IMR-90 (cell line): ENCODE data around the gene IFIT5. TPM values are rescaled to one million over a fixed set of nuclear protein-coding genes. Genes with fewer than 3 reads are reported as not detected.
"Not testable (repeated sequence)": the region's sequence is repeated elsewhere in the genome, so short reads cannot be mapped to it uniquely, and the experiment has no call there.

Source experiments
- ATAC-seq: fragments of 200-7000 bp; cut with Tn5 transposase; 2 replicates; pipeline ENCODE4 v1.9.1; 2020; ENCODE audit warnings: low read depth, mild to moderate bottlenecking, moderate library complexity
- BruUV-seq: library from RNA; stranded (reverse); fragments of 400-500 nt; replicated peaks from 2 replicates; lab custom pipeline; 2021; lab: Mats Ljungman, UMichigan
- CTCF ChIA-PET: fragments of 300-600 bp; formaldehyde crosslinking; extraction: SDS; loops from one replicate; lab custom pipeline; 2021; ENCODE audit warnings: antibody characterized with exemption; lab: Yijun Ruan, JAX
- POLR2A ChIA-PET: fragments of 300-600 bp; sonication (Branson Sonifier 250); formaldehyde crosslinking; loops from one replicate; lab custom pipeline; 2022; ENCODE audit warnings: antibody characterized with exemption; ENCODE audit not compliant: unreplicated experiment; lab: Charles Lee
- DNase-seq: peaks from one replicate; pipeline ENCODE4 v3.0.0; 2013
- H2AFZ ChIP-seq: replicated peaks from 2 replicates; pipeline ENCODE3; 2013; ENCODE audit warnings: low read length, mild to moderate bottlenecking; ENCODE audit not compliant: poor library complexity
- H2AK5ac ChIP-seq: 2 replicates; pipeline ENCODE4 v1.6.1; 2013; ENCODE audit warnings: low read depth, low read length, inconsistent platforms
- H2AK9ac ChIP-seq: replicated peaks from 2 replicates; pipeline ENCODE3; 2013; ENCODE audit warnings: mild to moderate bottlenecking, low read depth, low read length, moderate library complexity; ENCODE audit not compliant: poor library complexity
- H2BK120ac ChIP-seq: 2 replicates; pipeline ENCODE4 v1.6.1; 2013; ENCODE audit warnings: low read depth, low read length, inconsistent platforms
- H2BK15ac ChIP-seq: 3 replicates; pipeline ENCODE4 v1.6.1; 2013; ENCODE audit warnings: low read depth, low read length, inconsistent platforms
- H2BK20ac ChIP-seq: 2 replicates; pipeline ENCODE4 v1.6.1; 2013; ENCODE audit warnings: low read depth, mild to moderate bottlenecking, inconsistent platforms, low read length, moderate library complexity
- H2BK5ac ChIP-seq: 2 replicates; pipeline ENCODE4 v1.6.1; 2013; ENCODE audit warnings: mild to moderate bottlenecking, low read depth, low read length, inconsistent platforms; ENCODE audit not compliant: poor library complexity, severe bottlenecking
- H3K14ac ChIP-seq: replicated peaks from 2 replicates; pipeline ENCODE4 v1.6.1; 2013; ENCODE audit warnings: low read depth, low read length, inconsistent platforms
- H3K18ac ChIP-seq: 2 replicates; pipeline ENCODE4 v1.6.1; 2013; ENCODE audit warnings: low read depth, low read length, control low read depth
- H3K23ac ChIP-seq: 2 replicates; pipeline ENCODE4 v1.6.1; 2013; ENCODE audit warnings: low read depth, low read length, inconsistent platforms
- H3K27ac ChIP-seq: 2 replicates; pipeline ENCODE4 v1.5.1; 2013; ENCODE audit warnings: mild to moderate bottlenecking, control low read depth, low read length; ENCODE audit not compliant: insufficient read depth
- H3K27me3 ChIP-seq: 2 replicates; pipeline ENCODE4 v1.6.1; 2013; ENCODE audit warnings: low read length; ENCODE audit not compliant: control insufficient read depth, insufficient read depth
- H3K36me3 ChIP-seq: 2 replicates; pipeline ENCODE4 v1.6.1; 2013; ENCODE audit warnings: low read length, mixed read lengths; ENCODE audit not compliant: control insufficient read depth, insufficient read depth
- H3K4ac ChIP-seq: 2 replicates; pipeline ENCODE4 v1.6.1; 2013; ENCODE audit warnings: low read depth, low read length, inconsistent platforms
- H3K4me1 ChIP-seq: 2 replicates; pipeline ENCODE4 v1.6.1; 2013; ENCODE audit warnings: low read length, mixed read lengths; ENCODE audit not compliant: control insufficient read depth, insufficient read depth
- H3K4me2 ChIP-seq: 2 replicates; pipeline ENCODE4 v1.6.1; 2013; ENCODE audit warnings: low read depth, mild to moderate bottlenecking, control low read depth, low read length, moderate library complexity
- H3K4me3 ChIP-seq: 2 replicates; pipeline ENCODE4 v1.5.1; 2013; ENCODE audit warnings: low read depth, mild to moderate bottlenecking, control low read depth, low read length, moderate library complexity; ENCODE audit not compliant: insufficient read depth
- H3K56ac ChIP-seq: 2 replicates; pipeline ENCODE4 v1.6.1; 2013; ENCODE audit warnings: low read length, inconsistent platforms; ENCODE audit not compliant: insufficient read depth; ENCODE audit errors: extremely low read depth
- H3K79me1 ChIP-seq, 2 experiments: 2 replicates each; pipeline ENCODE4 v1.6.1; 2013; ENCODE audit warnings: low read length in 2 of 2, inconsistent platforms in 1 of 2, low read depth in 1 of 2
- H3K9ac ChIP-seq: 2 replicates; pipeline ENCODE4 v1.6.1; 2013; ENCODE audit warnings: low read depth, low read length, control low read depth
- H3K9me1 ChIP-seq: 2 replicates; pipeline ENCODE4 v1.6.1; 2013; ENCODE audit warnings: low read length, inconsistent platforms; ENCODE audit not compliant: insufficient read depth
- H3K9me3 ChIP-seq: 2 replicates; pipeline ENCODE4 v1.6.1; 2013; ENCODE audit warnings: low read length; ENCODE audit not compliant: control insufficient read depth, insufficient read depth
- H4K20me1 ChIP-seq: 2 replicates; pipeline ENCODE4 v1.6.1; 2013; ENCODE audit warnings: low read length, inconsistent platforms; ENCODE audit not compliant: insufficient read depth
- H4K5ac ChIP-seq: 2 replicates; pipeline ENCODE4 v1.6.1; 2013; ENCODE audit warnings: mild to moderate bottlenecking, low read depth, low read length, control low read depth
- H4K8ac ChIP-seq, 2 experiments: 2 replicates each; pipeline ENCODE4 v1.6.1; 2013; ENCODE audit warnings: low read depth in 2 of 2, low read length in 2 of 2, control low read depth in 1 of 2, inconsistent platforms in 1 of 2
- H4K91ac ChIP-seq: 2 replicates; pipeline ENCODE4 v1.6.1; 2013; ENCODE audit warnings: low read depth, low read length, inconsistent platforms; ENCODE audit not compliant: insufficient read depth
- MAFK ChIP-seq: IDR thresholded peaks from 2 replicates; pipeline ENCODE4 v1.6.1; 2012; ENCODE audit warnings: low read depth, low read length, improper control_type of control experiment
- WGBS, 2 experiments: methylation state at CpG; one replicate each; pipeline versions ENCODE4 v1.1.5 to v1.1.7; 2013; ENCODE audit warnings: missing lambda C conversion rate in 2 of 2; ENCODE audit not compliant: insufficient read length in 1 of 2; ENCODE audit errors: extremely low coverage in 2 of 2; 5-methylcytosine and 5-hydroxymethylcytosine counted together
- dilution Hi-C: fragments of 300-500 bp; cut with HindIII; formaldehyde crosslinking; loops from one replicate; pipeline ENCODE4 v1.14.3; 2018; ENCODE audit warnings: low sequenced_read_pairs; ENCODE audit not compliant: unreplicated experiment
- in situ Hi-C: fragments of 300-500 bp; cut with MboI; formaldehyde crosslinking; loops from 3 replicates; pipeline ENCODE4 v1.14.3; 2019; ENCODE audit warnings: low sequenced_read_pairs, inconsistent platforms, mixed read lengths
- intact Hi-C: fragments of 100-400 bp; cut with micrococcal nuclease; formaldehyde crosslinking; loops from 2 replicates; pipeline ENCODE4 v1.10.0; 2022
- polyA plus RNA-seq, 3 experiments: library from polyadenylated mRNA; depleted of rRNA; stranded (reverse); fragments of >200 nt; gene quantifications; 2 replicates each; pipeline ENCODE4 v1.2.3, GENCODE V29; 2012; ENCODE audit warnings: low replicate concordance in 1 of 3
- total RNA-seq: library from RNA; depleted of rRNA; stranded (reverse); fragments of >200 nt; gene quantifications from 2 replicates; pipeline ENCODE4 v1.2.3, GENCODE V29; 2012

Gene IFIT5
- total and polyA plus RNA-seq, 2 of the 4 experiments (the other 2 are of a cell fraction) = 5.2 to 18.1 TPM

- H2AK9ac ChIP-seq, in situ Hi-C loops, H2BK5ac ChIP-seq, H3K18ac ChIP-seq, H3K27me3 ChIP-seq, H3K4me3 ChIP-seq, H3K14ac ChIP-seq, ATAC-seq, BruUV-seq, H3K36me3 ChIP-seq, H4K8ac ChIP-seq, H2BK120ac ChIP-seq, DNase-seq, H2BK20ac ChIP-seq, H3K56ac ChIP-seq, intact Hi-C loops, H4K20me1 ChIP-seq, H4K5ac ChIP-seq, H3K23ac ChIP-seq, H3K9me3 ChIP-seq, H3K9ac ChIP-seq, H3K4ac ChIP-seq, H3K9me1 ChIP-seq, H2AK5ac ChIP-seq, dilution Hi-C loops, H4K91ac ChIP-seq, H2AFZ ChIP-seq, H3K27ac ChIP-seq, H3K4me1 ChIP-seq, H3K4me2 ChIP-seq, H2BK15ac ChIP-seq: not testable (repeated sequence)
- POLR2A ChIA-PET = interaction anchor here (1.1 kb wide), 1 partner anchor 20 kb away, joined by 10 read pairs; the partner anchor contains the start of gene IFIT1
- CTCF ChIA-PET = interaction anchor here (1.0 kb wide), 1 partner anchor 150 kb away, joined by 3 read pairs; no protein-coding TSS in a partner anchor
- WGBS, 2 experiments = 90% methylated on average over 8 of the region's 10 CpGs; no CpG with 5 or more reads in 1 of the 2 experiments
- peaks cover 11 to 28% of the 10 kb centered on the region in 2 experiments; a peak in 3 of 4 replicates for H3K79me1 ChIP-seq
- TF ChIP-seq MAFK = peak; percentile 40; the same call in 1 of the 2 replicates
Measured at GRCh38 chr10:89412276-89412675, 2.1 kb upstream of the IFIT5 start.
